Right cardiac atrium (tissue), 5 donors: ENCODE measurements around the gene SLC25A5. TPM values are rescaled to one million over a fixed set of nuclear protein-coding genes. Genes with fewer than 3 reads are reported as not detected.

Source experiments
- ATAC-seq, 2 donors: fragments of 200-7000 bp; cut with Tn5 transposase; one replicate each; pipeline versions ENCODE4 v1.8.0 to v1.9.1; 2020; ENCODE audit warnings: moderate library complexity in 2 of 2, mild to moderate bottlenecking in 1 of 2
- DNase-seq, 3 donors: peaks; one replicate each; pipeline ENCODE4 v3.0.0-alpha.2; 2020
- H3K27ac ChIP-seq: one replicate; pipeline ENCODE4 v1.5.1; 2013; ENCODE audit warnings: mild to moderate bottlenecking, low read length, control low read depth, moderate library complexity
- H3K27me3 ChIP-seq: one replicate; pipeline ENCODE4 v1.6.1; 2013; ENCODE audit not compliant: control insufficient read depth, insufficient read depth
- H3K4me1 ChIP-seq: one replicate; pipeline ENCODE4 v1.6.1; 2013; ENCODE audit warnings: low read length; ENCODE audit not compliant: control insufficient read depth, insufficient read depth
- H3K4me3 ChIP-seq: one replicate; pipeline ENCODE4 v1.5.1; 2013; ENCODE audit warnings: low read length, control low read depth
- H3K9me3 ChIP-seq: one replicate; pipeline ENCODE4 v1.6.1; 2013; ENCODE audit warnings: low read length; ENCODE audit not compliant: control insufficient read depth
- WGBS: extraction: QIAGEN DNeasy Blood & Tissue Kit; methylation state at CpG from one replicate; pipeline ENCODE4 v1.1.7; 2013; 5-methylcytosine and 5-hydroxymethylcytosine counted together
- intact Hi-C, 4 donors: fragments of 100-400 bp; cut with DNase I; formaldehyde crosslinking; loops; one replicate each; pipeline versions ENCODE4 v1.11.0 to v1.14.0; 2022 to 2023
- polyA plus RNA-seq: library from polyadenylated mRNA; stranded (reverse); fragments of 200-250 nt; gene quantifications from one replicate; pipeline ENCODE4 v1.2.3, GENCODE V29; 2013
- total RNA-seq, 4 donors: library from RNA; stranded (reverse); fragmentation: NEBNext Ultra II Directional; extraction: Animal tissue kit (Norgen Biotek cat#: 25700); gene quantifications; one replicate each; pipeline ENCODE4 v1.2.1, GENCODE V29; 2021
- donor health status: healthy with polysubstance abuse.
- donor health status: DM: no; HTN: yes; CAD: no.
- donor health status: DM: no; HTN: no; CAD: no.
- donor health status: DM: no; HTN: yes; CAD: no; lungs with severe emphysema.
- donor health status: DM: yes; HTN: yes; CAD: no.

Gene SLC25A5
- total and polyA plus RNA-seq, 5 donors, result 126 to 213 (median 184) TPM

- H3K27me3 ChIP-seq, result no peaks in the 10 kb centered on the region
- no peaks in the 10 kb centered on the region for H3K9me3 ChIP-seq
- no peak overlapping the region for H3K27ac ChIP-seq
- 71% methylated on average over 6 of the region's 6 CpGs for WGBS
- intact Hi-C loops, result no loop called here
- no peak overlapping the region for H3K4me3 ChIP-seq
- H3K4me1 ChIP-seq, result peaks cover 10% of the 10 kb centered on the region
- no peak for DNase-seq
- ATAC-seq, result no peak
Observed at GRCh38 chrX:119507206-119507605, 39.0 kb downstream of the SLC25A5 start.

- H3K9me3 ChIP-seq, result no peaks in the 10 kb centered on the region
- no peaks in the 10 kb centered on the region for H3K4me1 ChIP-seq
- H3K27ac ChIP-seq, result no peak overlapping the region
- intact Hi-C loops, result loop anchor here in 2 of 4 donors (10.0 kb wide), 2 partner anchors 183 to 223 kb away; partner anchors contain the start of gene SEPTIN6 (in 1 of the 2)
- DNase-seq, result peak; percentile 31 to 69 (median 62)
- peak; percentile 94 to 97 for ATAC-seq
- H3K27me3 ChIP-seq, result no peaks in the 10 kb centered on the region
- WGBS, result 35% methylated on average over 14 of the region's 14 CpGs
- no peak overlapping the region for H3K4me3 ChIP-seq
Observed at GRCh38 chrX:119512146-119512800, 44.0 kb downstream of the SLC25A5 start.

DNA sequence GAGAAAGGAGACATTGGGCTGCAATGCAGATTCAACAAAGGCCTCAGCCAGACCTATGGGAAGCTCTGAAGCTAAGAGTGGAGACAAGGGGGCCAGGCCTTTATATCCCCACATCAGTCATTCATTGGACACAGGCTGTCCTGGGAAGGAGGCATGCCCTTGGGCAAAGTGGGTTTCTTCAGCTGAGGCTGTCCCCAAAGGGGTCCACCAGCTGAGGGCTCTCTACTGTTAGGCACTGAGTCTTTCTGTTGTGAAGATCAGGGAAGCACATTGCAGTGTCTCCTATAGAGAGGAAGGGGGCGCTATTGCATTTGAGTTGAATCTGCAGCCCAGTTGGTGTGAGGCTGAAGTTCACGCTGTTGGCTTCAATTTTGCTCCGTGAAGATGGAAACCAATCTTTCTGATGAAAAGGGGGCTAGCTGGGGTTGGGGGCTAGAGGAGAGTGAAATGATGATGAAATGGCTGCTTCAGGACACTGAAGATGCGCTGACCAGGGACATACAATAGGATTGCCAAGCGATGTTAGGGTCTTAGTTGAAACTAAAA lies 48.0 kb downstream of the SLC25A5 start:
- H3K27ac ChIP-seq, result no peak overlapping the region
- no peaks in the 10 kb centered on the region for H3K9me3 ChIP-seq
- no peaks in the 10 kb centered on the region for H3K4me1 ChIP-seq
- intact Hi-C loops, result loop anchor here in 2 of 4 donors (10.0 kb wide), 2 partner anchors 179 to 219 kb away; partner anchors contain the start of gene SEPTIN6 (in 1 of the 2)
- peak in 1 of 3 donors; percentile 37 for DNase-seq
- ATAC-seq, result peak; percentile 71 to 72
- 31% methylated on average over 5 of the region's 5 CpGs for WGBS
- no peak overlapping the region for H3K4me3 ChIP-seq
- no peaks in the 10 kb centered on the region for H3K27me3 ChIP-seq

DNA sequence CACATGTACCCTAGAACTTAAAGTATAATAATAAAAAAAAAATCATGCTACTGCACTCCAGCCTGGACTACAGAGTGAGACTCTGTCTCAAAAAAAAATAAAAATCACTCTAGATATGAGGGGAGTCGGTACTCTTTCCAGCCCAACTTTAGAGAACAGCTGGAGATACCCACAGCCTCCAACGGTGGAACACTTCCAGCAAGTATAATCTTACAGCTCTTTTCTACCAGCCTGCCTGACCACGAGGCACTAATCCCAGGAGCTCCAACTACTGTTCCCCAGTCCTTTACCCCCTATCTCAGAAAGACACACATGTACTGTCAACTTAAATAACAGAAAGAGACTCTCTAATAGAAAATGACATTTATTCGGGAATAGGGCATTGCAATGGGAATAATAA lies 50.1 kb downstream of the SLC25A5 start:
- Histone ChIP-seq H3K4me1 (no peaks in the 10 kb centered on the region), H3K4me3 (no peak overlapping the region), H3K27ac (no peak overlapping the region), H3K27me3 (no peaks in the 10 kb centered on the region), H3K9me3 (no peaks in the 10 kb centered on the region)
- WGBS, result 57% methylated on average over 4 of the region's 4 CpGs
- no peak for DNase-seq
- ATAC-seq, result no peak
- intact Hi-C loops, result loop anchor here in 2 of 4 donors (10.0 kb wide), 2 partner anchors 176 to 216 kb away; partner anchors contain the start of gene SEPTIN6 (in 1 of the 2)

Other genes with a start within 250 kb of the SLC25A5 start
- 10 to 100 TPM; 26.9 to 38.0 (median 30.6) TPM for gene PGRMC1, start 232.2 kb upstream of the SLC25A5 start, total RNA-seq
- 36.9 TPM for gene PGRMC1, start 232.2 kb upstream of the SLC25A5 start, polyA plus RNA-seq
- 1 to 10 TPM; 3.9 to 6.0 (median 5.3) TPM for gene SLC25A43, start 69.1 kb upstream of the SLC25A5 start, total RNA-seq
- 4.3 TPM for gene SLC25A43, start 69.1 kb upstream of the SLC25A5 start, polyA plus RNA-seq
- gene STEEP1, start 97.0 kb downstream of the SLC25A5 start, total RNA-seq, result 10 to 100 TPM; 13.6 to 17.4 (median 17.0) TPM
- gene STEEP1, start 97.0 kb downstream of the SLC25A5 start, polyA plus RNA-seq, result 14.3 TPM
- gene UBE2A, start 106.1 kb downstream of the SLC25A5 start, total RNA-seq, result 10 to 100 TPM; 48.8 to 59.8 (median 53.2) TPM
- 56.8 TPM for gene UBE2A, start 106.1 kb downstream of the SLC25A5 start, polyA plus RNA-seq
- 1 to 10 TPM; 4.4 to 5.2 (median 4.8) TPM for gene NKRF, start 138.0 kb downstream of the SLC25A5 start, total RNA-seq
- gene NKRF, start 138.0 kb downstream of the SLC25A5 start, polyA plus RNA-seq, result 3.8 TPM
- gene SEPTIN6, start 224.7 kb downstream of the SLC25A5 start, total RNA-seq, result 10 to 100 TPM; 13.9 to 30.4 (median 16.8) TPM
- gene SEPTIN6, start 224.7 kb downstream of the SLC25A5 start, polyA plus RNA-seq, result 5.7 TPM